Epithelial cell of esophagus (primary cell): ENCODE measurements around the gene LACRT.

ENCODE experiments used
- DNase-seq: peaks from one replicate; pipeline ENCODE4 v3.0.0; 2010; ENCODE audit warnings: low read depth
- H3K4me3 ChIP-seq: 2 replicates; pipeline ENCODE4 v1.5.1; 2011; ENCODE audit warnings: mild to moderate bottlenecking, low read length, control low read depth
- CTCF ChIP-seq: IDR thresholded peaks from 2 replicates; pipeline ENCODE4 v1.5.1; 2011; ENCODE audit warnings: low read depth, mild to moderate bottlenecking, low read length, control low read depth, inconsistent platforms; ENCODE audit not compliant: insufficient read depth; ENCODE audit errors: missing control alignments

Gene LACRT

GRCh38 chr12:54586620-54587019, 48.1 kb downstream of the LACRT start:
- no peak for DNase-seq
- no peak overlapping the region for H3K4me3 ChIP-seq
- TF ChIP-seq CTCF = no peak

GRCh38 chr12:54585243-54585642, 49.5 kb downstream of the LACRT start:
- no peak for DNase-seq
- TF ChIP-seq CTCF = no peak
- no peak overlapping the region for H3K4me3 ChIP-seq

- no peak for DNase-seq
- no peak overlapping the region for H3K4me3 ChIP-seq
- no peak for TF ChIP-seq CTCF
Observed at GRCh38 chr12:54584128-54584527, 50.6 kb downstream of the LACRT start.

- no peak for DNase-seq
- H3K4me3 ChIP-seq = no peak overlapping the region
- no peak for TF ChIP-seq CTCF
Observed at GRCh38 chr12:54583726-54584125, 51.0 kb downstream of the LACRT start.

- DNase-seq = no peak
- H3K4me3 ChIP-seq = no peak overlapping the region
- TF ChIP-seq CTCF = no peak
Observed at GRCh38 chr12:54581412-54581811, 53.3 kb downstream of the LACRT start.
